Smooth muscle cell (in vitro differentiated cells): ENCODE data around the gene C21orf58. TPM values are rescaled to one million over a fixed set of nuclear protein-coding genes. Genes with fewer than 3 reads are reported as not detected.

Source experiments
- DNase-seq: peaks from one replicate; lab custom pipeline; 2025; ENCODE audit not compliant: unreplicated experiment; lab: John Stamatoyannopoulos, UW
- H2AFZ ChIP-seq: fragments of 200-600 bp; sonication (generic); 2 replicates; pipeline ENCODE4 v1.6.0; 2016; ENCODE audit warnings: antibody characterized with exemption, low read depth, mild to moderate bottlenecking
- H3F3A ChIP-seq: fragments of 200-600 bp; sonication (generic); 2 replicates; pipeline ENCODE4 v1.6.0; 2017; ENCODE audit warnings: antibody characterized with exemption, low read depth
- H3K27ac ChIP-seq: fragments of 200-600 bp; sonication (generic); 2 replicates; pipeline ENCODE4 v1.5.1; 2016; ENCODE audit warnings: low read depth, mild to moderate bottlenecking
- H3K27me3 ChIP-seq: fragments of 200-600 bp; sonication (generic); 2 replicates; pipeline ENCODE4 v1.6.1; 2016; ENCODE audit warnings: low read depth, mild to moderate bottlenecking
- H3K36me3 ChIP-seq: fragments of 200-600 bp; sonication (generic); 2 replicates; pipeline ENCODE4 v1.5.1; 2016; ENCODE audit warnings: low read depth
- H3K4me1 ChIP-seq: fragments of 200-600 bp; sonication (generic); 2 replicates; pipeline ENCODE4 v1.5.1; 2016; ENCODE audit warnings: low read depth
- H3K4me2 ChIP-seq: fragments of 200-600 bp; sonication (generic); 2 replicates; pipeline ENCODE4 v1.6.0; 2016; ENCODE audit warnings: mild to moderate bottlenecking
- H3K4me3 ChIP-seq: fragments of 200-600 bp; sonication (generic); 2 replicates; pipeline ENCODE4 v1.5.1; 2016; ENCODE audit warnings: mild to moderate bottlenecking
- H3K79me2 ChIP-seq: fragments of 200-600 bp; sonication (generic); 2 replicates; pipeline ENCODE4 v1.6.0; 2016; ENCODE audit warnings: low read depth, mild to moderate bottlenecking
- H3K9ac ChIP-seq: fragments of 200-600 bp; sonication (generic); 2 replicates; pipeline ENCODE4 v1.6.0; 2016; ENCODE audit warnings: low read depth
- H3K9me3 ChIP-seq: fragments of 200-600 bp; sonication (generic); replicated peaks from 2 replicates; pipeline ENCODE4 v1.5.1; 2016; ENCODE audit warnings: low read depth
- H4K20me1 ChIP-seq: fragments of 200-600 bp; sonication (generic); 2 replicates; pipeline ENCODE4 v1.6.0; 2016; ENCODE audit warnings: low read depth
- WGBS: methylation state at CpG from one replicate; pipeline ENCODE4 v1.1.7; 2016; ENCODE audit warnings: low lambda C conversion rate; 5-methylcytosine and 5-hydroxymethylcytosine counted together
- polyA plus RNA-seq: library from polyadenylated mRNA; unstranded; fragments of >200 nt; fragmentation: Nextera tagmentation; extraction: Ambion mirVana; gene quantifications from 2 replicates; pipeline ENCODE4 v1.2.1, GENCODE V29; 2016
- total RNA-seq: library from RNA; depleted of rRNA; stranded (reverse); fragments of >200 nt; gene quantifications from 2 replicates; pipeline ENCODE4 v1.2.3, GENCODE V29; 2014
- TF ChIP-seq, protein P1 (sequence below): fragments of 200-600 bp; sonication (generic); IDR thresholded peaks from 2 replicates; pipeline ENCODE4 v1.5.1; 2017; ENCODE audit warnings: borderline replicate concordance, mild to moderate bottlenecking, antibody characterized with exemption; ENCODE audit not compliant: insufficient read depth, poor library complexity, severe bottlenecking

C21orf58 gene
- total and polyA plus RNA-seq, 2 experiments from 2014 or later: 3.9 to 4.5 TPM

DNA sequence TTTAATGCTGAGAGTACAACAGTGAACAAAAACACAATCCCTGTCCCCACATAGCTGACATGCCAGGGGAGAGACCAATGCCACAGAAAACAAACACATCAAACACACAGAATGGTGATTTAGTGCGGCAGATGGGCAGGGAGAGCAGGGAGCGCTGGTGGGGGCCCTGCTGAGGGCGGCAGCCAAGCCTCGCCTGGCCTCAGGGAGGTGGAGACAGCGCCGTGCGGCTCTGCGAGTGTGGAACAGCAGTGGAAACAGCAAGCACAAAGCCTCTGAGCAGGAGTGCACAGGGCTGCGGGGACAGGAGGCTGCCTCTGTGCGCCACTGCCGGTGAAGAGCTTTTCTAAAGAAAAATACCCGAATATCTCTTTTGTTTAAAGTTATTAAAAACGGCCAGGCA lies 55.3 kb downstream of the C21orf58 start:
- Histone ChIP-seq H4K20me1 (peaks cover 37% of the 10 kb centered on the region), H3K4me1 (no peaks in the 10 kb centered on the region), H3K9ac (no peak overlapping the region), H3K4me3 (no peak overlapping the region), H2AFZ (no peak overlapping the region), H3F3A (no peaks in the 10 kb centered on the region), H3K27me3 (no peaks in the 10 kb centered on the region), H3K79me2 (no peaks in the 10 kb centered on the region), H3K4me2 (no peak overlapping the region), H3K36me3 (peaks cover 9% of the 10 kb centered on the region), H3K27ac (no peak overlapping the region), H3K9me3 (no peaks in the 10 kb centered on the region)
- DNase-seq: no peak
- WGBS: 96% methylated on average over 13 of the region's 13 CpGs
- TF ChIP-seq, protein P1, sequence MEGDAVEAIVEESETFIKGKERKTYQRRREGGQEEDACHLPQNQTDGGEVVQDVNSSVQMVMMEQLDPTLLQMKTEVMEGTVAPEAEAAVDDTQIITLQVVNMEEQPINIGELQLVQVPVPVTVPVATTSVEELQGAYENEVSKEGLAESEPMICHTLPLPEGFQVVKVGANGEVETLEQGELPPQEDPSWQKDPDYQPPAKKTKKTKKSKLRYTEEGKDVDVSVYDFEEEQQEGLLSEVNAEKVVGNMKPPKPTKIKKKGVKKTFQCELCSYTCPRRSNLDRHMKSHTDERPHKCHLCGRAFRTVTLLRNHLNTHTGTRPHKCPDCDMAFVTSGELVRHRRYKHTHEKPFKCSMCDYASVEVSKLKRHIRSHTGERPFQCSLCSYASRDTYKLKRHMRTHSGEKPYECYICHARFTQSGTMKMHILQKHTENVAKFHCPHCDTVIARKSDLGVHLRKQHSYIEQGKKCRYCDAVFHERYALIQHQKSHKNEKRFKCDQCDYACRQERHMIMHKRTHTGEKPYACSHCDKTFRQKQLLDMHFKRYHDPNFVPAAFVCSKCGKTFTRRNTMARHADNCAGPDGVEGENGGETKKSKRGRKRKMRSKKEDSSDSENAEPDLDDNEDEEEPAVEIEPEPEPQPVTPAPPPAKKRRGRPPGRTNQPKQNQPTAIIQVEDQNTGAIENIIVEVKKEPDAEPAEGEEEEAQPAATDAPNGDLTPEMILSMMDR: no peak

DNA sequence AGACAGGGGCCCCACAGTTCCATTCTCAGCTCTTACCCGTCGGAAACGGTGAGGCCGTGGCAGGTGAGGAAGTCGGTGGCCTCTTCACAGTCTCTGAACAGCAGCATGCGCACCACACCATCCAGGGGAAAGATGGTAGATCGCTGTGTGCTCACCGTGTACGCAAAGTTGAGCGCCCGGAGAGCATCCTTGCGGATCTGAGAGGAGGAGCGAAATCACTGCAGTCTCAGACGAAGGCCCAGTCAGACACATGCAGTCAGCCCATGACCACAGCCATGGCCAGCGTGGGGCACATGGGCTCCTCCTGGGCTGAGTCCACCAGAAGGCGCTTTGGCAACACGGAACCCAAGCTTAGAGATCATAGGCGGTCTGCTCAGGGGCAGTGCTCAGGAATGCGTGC lies 56.7 kb downstream of the C21orf58 start:
- TF ChIP-seq, protein P1: no peak
- H2AFZ ChIP-seq: no peak overlapping the region
- no peak overlapping the region for H3K27ac ChIP-seq
- no peak overlapping the region for H3K4me3 ChIP-seq
- peaks cover 5% of the 10 kb centered on the region for H3K36me3 ChIP-seq
- DNase-seq: no peak
- no peak overlapping the region for H3K4me2 ChIP-seq
- WGBS: 91% methylated on average over 19 of the region's 19 CpGs
- no peaks in the 10 kb centered on the region for H3K79me2 ChIP-seq
- H4K20me1 ChIP-seq: peaks cover 37% of the 10 kb centered on the region
- H3K27me3 ChIP-seq: no peaks in the 10 kb centered on the region
- no peaks in the 10 kb centered on the region for H3K9me3 ChIP-seq
- H3K9ac ChIP-seq: no peak overlapping the region
- H3K4me1 ChIP-seq: no peaks in the 10 kb centered on the region
- no peaks in the 10 kb centered on the region for H3F3A ChIP-seq

DNA sequence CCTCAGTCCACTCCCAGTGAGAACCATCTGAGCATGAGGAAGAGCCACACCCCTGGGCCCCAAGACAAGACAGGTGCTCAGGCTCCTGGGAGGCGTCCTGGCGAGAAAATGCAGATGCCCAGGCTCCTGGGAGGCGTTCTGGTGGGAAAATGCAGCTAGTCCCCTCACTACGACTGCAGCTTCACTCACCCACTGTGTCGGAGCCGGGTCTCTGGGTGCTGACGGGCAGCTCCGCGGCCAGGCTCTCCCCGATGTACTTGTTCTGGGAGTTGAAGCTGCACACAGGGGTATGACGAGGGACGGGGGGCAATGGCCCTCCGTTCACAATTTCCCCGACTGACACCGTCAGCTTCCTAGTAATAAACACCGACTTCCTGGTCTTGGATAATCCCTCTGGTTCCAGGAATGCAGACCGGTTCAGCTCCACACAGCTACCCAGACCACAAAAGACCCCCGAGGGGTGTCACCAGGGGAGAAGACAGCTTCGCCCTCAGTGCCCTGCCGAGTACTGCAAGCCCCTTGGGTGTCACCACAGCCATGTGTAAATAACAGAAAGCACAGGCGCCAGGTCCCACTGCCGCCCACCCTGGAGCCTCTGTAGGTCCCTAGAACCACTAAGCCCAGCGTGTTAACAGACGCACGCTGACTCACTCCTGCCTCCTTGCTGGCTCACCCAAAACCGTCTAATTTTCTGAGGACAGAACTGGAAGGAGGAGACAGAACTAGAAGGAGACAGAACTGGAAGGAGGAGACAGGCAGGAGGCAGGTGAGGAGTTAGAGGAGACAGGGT lies 57.7 kb downstream of the C21orf58 start:
- Histone ChIP-seq H3K9ac (no peak overlapping the region), H3K27ac (no peak overlapping the region), H3K27me3 (no peaks in the 10 kb centered on the region), H3K4me3 (no peak overlapping the region), H3K4me1 (no peaks in the 10 kb centered on the region), H3K4me2 (no peak overlapping the region), H3K79me2 (no peaks in the 10 kb centered on the region), H3F3A (no peaks in the 10 kb centered on the region), H4K20me1 (peaks cover 36% of the 10 kb centered on the region), H2AFZ (no peak overlapping the region), H3K9me3 (no peaks in the 10 kb centered on the region), H3K36me3 (peaks cover 6% of the 10 kb centered on the region)
- WGBS: 70% methylated on average over 26 of the region's 26 CpGs
- no peak for DNase-seq
- TF ChIP-seq, protein P1: no peak

DNA sequence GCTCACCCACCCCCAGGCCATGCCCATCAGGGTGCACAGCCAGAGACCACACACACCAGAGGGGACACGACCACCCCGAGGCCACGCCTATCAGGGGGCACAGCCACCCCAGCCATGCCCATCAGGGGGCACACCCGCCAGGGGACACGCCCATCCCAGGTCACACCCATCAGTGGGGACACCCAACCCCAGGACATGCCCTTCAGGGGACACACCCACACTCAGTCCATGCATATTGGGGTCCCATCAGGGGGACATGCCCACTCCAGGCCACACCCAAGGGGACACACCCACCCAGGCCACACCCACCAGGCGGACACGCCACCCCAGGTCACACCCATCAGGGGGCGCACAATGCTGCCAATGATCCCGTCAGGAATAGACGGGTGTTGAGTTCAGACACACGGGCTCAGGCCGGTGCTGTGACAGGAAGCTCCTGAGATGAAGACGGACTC lies 59.0 kb downstream of the C21orf58 start:
- Histone ChIP-seq H3K79me2 (no peaks in the 10 kb centered on the region), H2AFZ (no peak overlapping the region), H3K9me3 (no peaks in the 10 kb centered on the region), H3K9ac (no peak overlapping the region), H3K27me3 (no peaks in the 10 kb centered on the region), H3K4me2 (no peak overlapping the region), H4K20me1 (peaks cover 31% of the 10 kb centered on the region), H3K27ac (no peak overlapping the region), H3K36me3 (peaks cover 14% of the 10 kb centered on the region), H3K4me3 (no peak overlapping the region), H3K4me1 (no peaks in the 10 kb centered on the region), H3F3A (no peaks in the 10 kb centered on the region)
- no peak for DNase-seq
- 97% methylated on average over 13 of the region's 13 CpGs for WGBS
- TF ChIP-seq, protein P1: no peak
